AG08396 (cell line): ENCODE measurements around the gene UBE3C.

Experiments
- DNase-seq: peaks from one replicate; pipeline ENCODE4 v3.0.0; 2012; ENCODE audit warnings: low spot score, mixed read lengths

The UBE3C gene

GRCh38 chr7:157177333-157177982, 38.7 kb downstream of the UBE3C start:
- DNase-seq = no peak

- no peak for DNase-seq
These were observed 39.3 kb downstream of the UBE3C start for GRCh38 chr7:157177983-157178381.

GRCh38 chr7:157183832-157184231, 45.1 kb downstream of the UBE3C start:
- DNase-seq = no peak

- no peak for DNase-seq
These were observed 49.5 kb downstream of the UBE3C start for GRCh38 chr7:157188091-157188665.

GRCh38 chr7:157189405-157189804, 50.7 kb downstream of the UBE3C start:
- no peak for DNase-seq

GRCh38 chr7:157192861-157193260, 54.1 kb downstream of the UBE3C start:
- no peak for DNase-seq

- DNase-seq = no peak
These were observed 54.5 kb downstream of the UBE3C start for GRCh38 chr7:157193274-157193673.

- DNase-seq = no peak
These were observed 56.2 kb downstream of the UBE3C start for GRCh38 chr7:157194948-157195347.

- no peak for DNase-seq
These were observed 57.1 kb downstream of the UBE3C start for GRCh38 chr7:157195868-157196267.

GRCh38 chr7:157204134-157204533, 65.4 kb downstream of the UBE3C start:
- no peak for DNase-seq

- DNase-seq = no peak
These were observed 66.7 kb downstream of the UBE3C start for GRCh38 chr7:157205438-157205837.

GRCh38 chr7:157208571-157209413, 70.1 kb downstream of the UBE3C start:
- DNase-seq = no peak

GRCh38 chr7:157210682-157211081, 72.0 kb downstream of the UBE3C start:
- no peak for DNase-seq

GRCh38 chr7:157211690-157212089, 73.0 kb downstream of the UBE3C start:
- DNase-seq = peak; percentile 63

- DNase-seq = no peak
These were observed 80.4 kb downstream of the UBE3C start for GRCh38 chr7:157219154-157219553.

- no peak for DNase-seq
These were observed 82.3 kb downstream of the UBE3C start for GRCh38 chr7:157220916-157221569.

GRCh38 chr7:157222687-157223086, 84.0 kb downstream of the UBE3C start:
- DNase-seq = no peak

GRCh38 chr7:157224627-157225026, 85.9 kb downstream of the UBE3C start:
- DNase-seq = no peak

GRCh38 chr7:157228864-157229422, 90.2 kb downstream of the UBE3C start:
- peak; percentile 31 for DNase-seq

GRCh38 chr7:157233677-157234076, 95.0 kb downstream of the UBE3C start:
- DNase-seq = no peak

GRCh38 chr7:157234271-157234670, 95.5 kb downstream of the UBE3C start:
- DNase-seq = no peak
